ENCODE measurements around the gene TMPRSS13. TPM values are rescaled to one million over a fixed set of nuclear protein-coding genes. Genes with fewer than 3 reads are reported as not detected.
"Not testable (repeated sequence)": the region's sequence is repeated elsewhere in the genome, so short reads cannot be mapped to it uniquely, and the experiment has no call there.

The TMPRSS13 gene
- total RNA-seq, 4 donors from 2014 or later, result 0.13 to 0.67 (median 0.31) TPM; not detected in 1

- TF ChIP-seq EP300 (IDR thresholded peaks at IDR 0.05) (no peak), CTCF (IDR thresholded peaks at IDR 0.05) (no peak), POLR2AphosphoS5 (IDR thresholded peaks at IDR 0.05) (no peak), POLR2A (IDR thresholded peaks at IDR 0.05) (no peak)
- no peak for ATAC-seq
- peaks cover 0 to 9% (median 2%) of the 10 kb centered on the region in 3 donors for H3K4me1 ChIP-seq
- no peak overlapping the region for H3K4me3 ChIP-seq
- no peak overlapping the region for H3K27ac ChIP-seq
- H3K9me3 ChIP-seq, result no peaks in the 10 kb centered on the region
- WGBS, 2 donors (ENCODE audit: low coverage in 1 of 2), result 18 to 31% methylated on average over 3 to 4 of the region's 5 CpGs
- peaks cover 52% of the 10 kb centered on the region for H3K27me3 ChIP-seq
- no peaks in the 10 kb centered on the region for H3K36me3 ChIP-seq
Measured at GRCh38 chr11:117950301-117950700, 21.1 kb upstream of the TMPRSS13 start.

- H3K9me3 ChIP-seq, result no peaks in the 10 kb centered on the region
- no peak for ATAC-seq
- no peak overlapping the region for H3K4me3 ChIP-seq
- H3K27ac ChIP-seq, result no peak overlapping the region
- H3K36me3 ChIP-seq, result no peaks in the 10 kb centered on the region
- peaks cover 0 to 9% (median 2%) of the 10 kb centered on the region in 3 donors for H3K4me1 ChIP-seq
- whole genome bisulfite sequencing, 2 donors (ENCODE audit: low coverage in 1 of 2), result 71 to 74% methylated on average over 4 to 6 of the region's 6 CpGs
- TF ChIP-seq POLR2A (IDR thresholded peaks at IDR 0.05) (no peak), CTCF (IDR thresholded peaks at IDR 0.05) (no peak), POLR2AphosphoS5 (IDR thresholded peaks at IDR 0.05) (no peak), EP300 (IDR thresholded peaks at IDR 0.05) (no peak)
- H3K27me3 ChIP-seq, result peaks cover 46% of the 10 kb centered on the region
Measured at GRCh38 chr11:117949062-117949461, 19.9 kb upstream of the TMPRSS13 start.

- not testable (repeated sequence) for H3K27ac ChIP-seq, H3K9me3 ChIP-seq, H3K4me3 ChIP-seq, ATAC-seq, H3K4me1 ChIP-seq, H3K36me3 ChIP-seq
- H3K27me3 ChIP-seq, result peaks cover 46% of the 10 kb centered on the region
- 67 to 85% methylated on average over 2 to 7 of the region's 11 CpGs for WGBS, 2 donors (ENCODE audit: low coverage in 1 of 2)
Measured at GRCh38 chr11:117948466-117948865, 19.3 kb upstream of the TMPRSS13 start.

- H3K4me1 ChIP-seq, H3K27ac ChIP-seq, H3K9me3 ChIP-seq, ATAC-seq, H3K36me3 ChIP-seq, H3K4me3 ChIP-seq: not testable (repeated sequence)
- peaks cover 46% of the 10 kb centered on the region for H3K27me3 ChIP-seq
- WGBS, 2 donors (ENCODE audit: low coverage in 1 of 2), result 74 to 95% methylated on average over 7 to 8 of the region's 10 CpGs
Measured at GRCh38 chr11:117947751-117948150, 18.5 kb upstream of the TMPRSS13 start.

GRCh38 chr11:117946842-117947526, 17.8 kb upstream of the TMPRSS13 start:
- Histone ChIP-seq H3K4me1 (peaks cover 0 to 9% (median 2%) of the 10 kb centered on the region in 3 donors), H3K27me3 (peaks cover 45% of the 10 kb centered on the region), H3K36me3 (no peaks in the 10 kb centered on the region), H3K27ac (no peak overlapping the region), H3K4me3 (no peak overlapping the region), H3K9me3 (peaks cover 0 to 6% (median 0%) of the 10 kb centered on the region in 3 donors)
- TF ChIP-seq POLR2AphosphoS5 (IDR thresholded peaks at IDR 0.05) (peak; percentile 42), EP300 (IDR thresholded peaks at IDR 0.05) (no peak), CTCF (IDR thresholded peaks at IDR 0.05) (peak; percentile 94 to 98 (median 97))
- peak; percentile 91 for ATAC-seq
- WGBS, 2 donors (ENCODE audit: low coverage in 1 of 2), result 0 to 40% methylated on average over 2 to 3 of the region's 7 CpGs

- Histone ChIP-seq H3K27ac (no peak overlapping the region), H3K9me3 (peaks cover 0 to 6% (median 0%) of the 10 kb centered on the region in 3 donors), H3K4me1 (peaks cover 0 to 9% (median 2%) of the 10 kb centered on the region in 3 donors), H3K27me3 (peaks cover 38% of the 10 kb centered on the region), H3K36me3 (no peaks in the 10 kb centered on the region), H3K4me3 (no peak overlapping the region)
- TF ChIP-seq EP300 (IDR thresholded peaks at IDR 0.05) (no peak), POLR2AphosphoS5 (IDR thresholded peaks at IDR 0.05) (no peak), POLR2A (IDR thresholded peaks at IDR 0.05) (no peak), CTCF (IDR thresholded peaks at IDR 0.05) (no peak)
- ATAC-seq, result no peak
- 40 to 66% methylated on average over 1 to 3 of the region's 5 CpGs for WGBS, 2 donors (ENCODE audit: low coverage in 1 of 2)
Measured at GRCh38 chr11:117946156-117946841, 17.1 kb upstream of the TMPRSS13 start.

Data from gastroesophageal sphincter (tissue), 4 donors.